SK-N-SH (cell line): ENCODE data around the gene B3GNT5. TPM values are rescaled to one million over a fixed set of nuclear protein-coding genes. Genes with fewer than 3 reads are reported as not detected.

Experiments used
- CTCF ChIA-PET: fragments of 300-600, 350-600 bp; formaldehyde crosslinking; extraction: SDS; loops from one replicate; lab custom pipeline; 2021; lab: Yijun Ruan, JAX
- POLR2A ChIA-PET: fragments of 350-600 bp; sonication (Branson Sonifier 250); formaldehyde crosslinking; extraction: SDS; loops from one replicate; lab custom pipeline; 2020; ENCODE audit warnings: antibody characterized with exemption, inconsistent platforms; lab: Yijun Ruan, JAX
- DNase-seq: peaks from one replicate; pipeline ENCODE4 v3.0.0; 2012
- H2AFZ ChIP-seq: fragments of 200-600 bp; sonication (generic); 2 replicates; pipeline ENCODE4 v1.8.1; 2016; ENCODE audit warnings: antibody characterized with exemption, mild to moderate bottlenecking, low read depth
- H3F3A ChIP-seq: fragments of 200-600 bp; sonication (generic); replicated peaks from 2 replicates; pipeline ENCODE3; 2016; ENCODE audit warnings: antibody characterized with exemption, mild to moderate bottlenecking; ENCODE audit not compliant: insufficient read depth
- H3K27ac ChIP-seq, 2 experiments: fragments of 200-500 bp in 1 of 2; fragments of 200-600 bp in 1 of 2; sonication (Bioruptor generic) in 1 of 2; sonication (generic), shearing (Covaris generic) in 1 of 2; 2 replicates each; pipeline versions ENCODE4 v1.5.1 to v1.6.1; 2014 to 2016; ENCODE audit warnings: low read depth in 2 of 2, inconsistent platforms in 1 of 2, low read length in 1 of 2, mild to moderate bottlenecking in 1 of 2, mixed read lengths in 1 of 2
- H3K27me3 ChIP-seq: fragments of 200-600 bp; sonication (generic), shearing (Covaris generic); 2 replicates; pipeline ENCODE4 v1.6.1; 2016; ENCODE audit warnings: mixed run types; ENCODE audit not compliant: insufficient read depth
- H3K36me3 ChIP-seq, 2 experiments: fragments of 200-500 bp in 1 of 2; fragments of 200-600 bp in 1 of 2; sonication (Bioruptor generic) in 1 of 2; sonication (generic) in 1 of 2; replicated peaks in 1 of 2; 2 replicates each; pipeline versions ENCODE3 to v1.5.1; 2014 to 2016; ENCODE audit warnings: low read length in 1 of 2, mild to moderate bottlenecking in 1 of 2; ENCODE audit not compliant: insufficient read depth in 2 of 2, control insufficient read depth in 1 of 2
- H3K4me1 ChIP-seq, 2 experiments: fragments of 200-500 bp in 1 of 2; fragments of 200-600 bp in 1 of 2; sonication (Bioruptor generic) in 1 of 2; sonication (generic), shearing (Covaris generic) in 1 of 2; 2 replicates each; pipeline versions ENCODE4 v1.5.1 to v1.6.1; 2014 to 2016; ENCODE audit warnings: low read depth in 1 of 2, low read length in 1 of 2, mixed run types in 1 of 2; ENCODE audit not compliant: insufficient read depth in 2 of 2, control insufficient read depth in 1 of 2
- H3K4me2 ChIP-seq: fragments of 200-600 bp; sonication (generic), shearing (Covaris generic); 2 replicates; pipeline ENCODE4 v1.6.1; 2017; ENCODE audit warnings: mixed run types
- H3K4me3 ChIP-seq, 2 experiments: fragments of 200-500 bp in 1 of 2; fragments of 200-600 bp in 1 of 2; sonication (Bioruptor generic) in 1 of 2; sonication (generic), shearing (Covaris generic) in 1 of 2; 2 replicates each; pipeline versions ENCODE4 v1.5.1 to v1.8.1; 2014 to 2016; ENCODE audit warnings: low read depth in 2 of 2, inconsistent platforms in 1 of 2, low read length in 1 of 2, mild to moderate bottlenecking in 1 of 2, mixed read lengths in 1 of 2, moderate library complexity in 1 of 2
- H3K79me2 ChIP-seq: fragments of 200-600 bp; sonication (generic); 2 replicates; pipeline ENCODE4 v1.8.1; 2017; ENCODE audit warnings: mild to moderate bottlenecking; ENCODE audit not compliant: insufficient read depth
- H3K9ac ChIP-seq: fragments of 200-600 bp; sonication (generic); 2 replicates; pipeline ENCODE4 v1.6.1; 2017; ENCODE audit warnings: mixed run types
- H3K9me2 ChIP-seq: fragments of 200-600 bp; sonication (generic); 2 replicates; pipeline ENCODE4 v1.6.1; 2017; ENCODE audit warnings: mixed run types
- H3K9me3 ChIP-seq: fragments of 200-600 bp; sonication (generic); 2 replicates; pipeline ENCODE4 v1.6.1; 2017; ENCODE audit warnings: mixed run types, mild to moderate bottlenecking, moderate library complexity
- H4K20me1 ChIP-seq: fragments of 200-600 bp; sonication (generic); 2 replicates; pipeline ENCODE4 v1.6.1; 2017; ENCODE audit warnings: mild to moderate bottlenecking, mixed run types; ENCODE audit not compliant: insufficient read depth
- CHD2 ChIP-seq: fragments of 150-350 bp; IDR thresholded peaks from 2 replicates; pipeline ENCODE4 v1.6.1; 2018; ENCODE audit warnings: low read length; ENCODE audit not compliant: partially characterized antibody
- EP300 ChIP-seq, 2 experiments: IDR thresholded peaks; 2 replicates each; pipeline versions ENCODE4 v1.4.0 to v1.6.1; 2012; ENCODE audit warnings: borderline replicate concordance in 1 of 2, low read depth in 1 of 2, low read length in 1 of 2
- EZH2phosphoT487 ChIP-seq: fragments of 200-600 bp; sonication (generic); IDR thresholded peaks from 2 replicates; pipeline ENCODE4 v1.6.1; 2017; ENCODE audit warnings: low read depth, mixed run types, mild to moderate bottlenecking, antibody characterized with exemption, moderate library complexity, borderline replicate concordance
- FOXJ3 ChIP-seq: sonication (generic); formaldehyde crosslinking; IDR thresholded peaks from 2 replicates; pipeline ENCODE4 v1.5.1; 2020; ENCODE audit warnings: mild to moderate bottlenecking, missing genetic modification reagents
- GATA2 ChIP-seq: sonication (generic); formaldehyde crosslinking; IDR thresholded peaks from 2 replicates; pipeline ENCODE4 v1.5.0; 2020; ENCODE audit warnings: mild to moderate bottlenecking, missing genetic modification reagents
- MXI1 ChIP-seq: IDR thresholded peaks from 2 replicates; pipeline ENCODE4 v1.6.1; 2012; ENCODE audit warnings: mild to moderate bottlenecking, low read depth, low read length, improper control_type of control experiment
- POLR2AphosphoS5 ChIP-seq: IDR thresholded peaks from 2 replicates; pipeline ENCODE4 v1.6.1; 2012; ENCODE audit warnings: low read depth, low read length
- RFX5 ChIP-seq: IDR thresholded peaks from 2 replicates; pipeline ENCODE4 v1.6.1; 2012; ENCODE audit warnings: mild to moderate bottlenecking, improper control_type of control experiment, low read length
- TCF12 ChIP-seq: IDR thresholded peaks from 2 replicates; pipeline ENCODE4 v1.4.0; 2012
- YY1 ChIP-seq: IDR thresholded peaks from 2 replicates; pipeline ENCODE4 v1.4.0; 2012; ENCODE audit warnings: low read depth, mild to moderate bottlenecking
- WGBS: methylation state at CpG from one replicate; pipeline ENCODE4 v1.1.6; 2017; ENCODE audit warnings: low lambda C conversion rate; 5-methylcytosine and 5-hydroxymethylcytosine counted together
- polyA plus RNA-seq, 3 experiments: library from polyadenylated mRNA; depleted of rRNA; stranded (reverse); fragments of >200 nt; gene quantifications; 2 replicates each; pipeline ENCODE4 v1.2.3, GENCODE V29; 2012
- TF ChIP-seq, protein P1 (sequence below): IDR thresholded peaks from 2 replicates; pipeline ENCODE4 v1.4.0; 2012; ENCODE audit warnings: low read depth, borderline replicate concordance
- TF ChIP-seq, protein P2 (sequence below): fragments of 150-350 bp; IDR thresholded peaks from 2 replicates; pipeline ENCODE4 v1.6.1; 2016; ENCODE audit warnings: mild to moderate bottlenecking, low read depth, low read length
- TF ChIP-seq, protein P3 (sequence below): IDR thresholded peaks from 2 replicates; pipeline ENCODE4 v1.6.1; 2012; ENCODE audit warnings: mild to moderate bottlenecking, low read depth, low read length, moderate library complexity

Gene B3GNT5
- polyA plus RNA-seq, 1 of the 3 experiments (the other 2 are of a cell fraction) = 4.7 TPM

DNA sequence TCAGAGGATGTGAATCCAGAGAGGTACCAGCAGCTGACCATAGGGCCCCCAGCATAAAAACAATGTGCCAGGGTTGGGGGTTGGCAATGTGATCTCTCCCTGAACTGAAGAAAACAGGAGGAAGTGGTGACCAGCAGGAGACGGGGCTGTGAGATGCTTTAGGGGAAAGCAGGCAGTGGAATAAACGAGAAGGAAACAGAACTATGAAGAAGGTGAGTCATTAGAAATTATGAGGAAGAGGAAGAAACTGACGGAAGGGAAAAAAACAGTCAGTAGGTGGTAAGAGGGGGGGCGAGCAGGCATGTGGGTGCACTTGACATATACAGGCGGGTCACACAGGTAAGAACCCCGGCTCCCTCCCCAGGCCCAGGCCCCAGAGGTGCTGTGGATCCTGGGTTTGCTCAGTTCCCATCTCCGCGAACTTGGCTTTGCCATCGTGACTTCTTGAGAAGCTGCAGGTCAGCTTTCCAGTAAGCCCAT is 42.2 kb upstream of the B3GNT5 start:
- no peak overlapping the region for H3K9ac ChIP-seq
- no peaks in the 10 kb centered on the region for H3K36me3 ChIP-seq
- H3K79me2 ChIP-seq = no peaks in the 10 kb centered on the region
- no peaks in the 10 kb centered on the region for H3F3A ChIP-seq
- H3K4me1 ChIP-seq = no peaks in the 10 kb centered on the region
- CTCF ChIA-PET = interaction anchor here (1.3 kb wide), 1 partner anchor 26 kb away, joined by 4 read pairs; no protein-coding TSS in a partner anchor
- no peaks in the 10 kb centered on the region for H3K9me3 ChIP-seq
- no peaks in the 10 kb centered on the region for H3K9me2 ChIP-seq
- H3K27me3 ChIP-seq = no peaks in the 10 kb centered on the region
- POLR2A ChIA-PET = no interaction called here
- 63% methylated on average over 9 of the region's 9 CpGs for WGBS
- TF ChIP-seq GATA2 (CRISPR knock-in tag) (no peak), FOXJ3 (CRISPR knock-in tag) (no peak), MXI1 (no peak), CHD2 (no peak), YY1 (no peak), EP300 (IDR thresholded peaks at IDR 0.05; ENCODE audit: borderline replicate concordance in 1 of 2, low read depth in 1 of 2, low read length in 1 of 2) (no peak), TCF12 (no peak), EZH2phosphoT487 (no peak), RFX5 (no peak), POLR2AphosphoS5 (no peak)
- TF ChIP-seq, protein P1, sequence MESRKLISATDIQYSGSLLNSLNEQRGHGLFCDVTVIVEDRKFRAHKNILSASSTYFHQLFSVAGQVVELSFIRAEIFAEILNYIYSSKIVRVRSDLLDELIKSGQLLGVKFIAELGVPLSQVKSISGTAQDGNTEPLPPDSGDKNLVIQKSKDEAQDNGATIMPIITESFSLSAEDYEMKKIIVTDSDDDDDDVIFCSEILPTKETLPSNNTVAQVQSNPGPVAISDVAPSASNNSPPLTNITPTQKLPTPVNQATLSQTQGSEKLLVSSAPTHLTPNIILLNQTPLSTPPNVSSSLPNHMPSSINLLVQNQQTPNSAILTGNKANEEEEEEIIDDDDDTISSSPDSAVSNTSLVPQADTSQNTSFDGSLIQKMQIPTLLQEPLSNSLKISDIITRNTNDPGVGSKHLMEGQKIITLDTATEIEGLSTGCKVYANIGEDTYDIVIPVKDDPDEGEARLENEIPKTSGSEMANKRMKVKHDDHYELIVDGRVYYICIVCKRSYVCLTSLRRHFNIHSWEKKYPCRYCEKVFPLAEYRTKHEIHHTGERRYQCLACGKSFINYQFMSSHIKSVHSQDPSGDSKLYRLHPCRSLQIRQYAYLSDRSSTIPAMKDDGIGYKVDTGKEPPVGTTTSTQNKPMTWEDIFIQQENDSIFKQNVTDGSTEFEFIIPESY = no peak
- TF ChIP-seq, protein P2, sequence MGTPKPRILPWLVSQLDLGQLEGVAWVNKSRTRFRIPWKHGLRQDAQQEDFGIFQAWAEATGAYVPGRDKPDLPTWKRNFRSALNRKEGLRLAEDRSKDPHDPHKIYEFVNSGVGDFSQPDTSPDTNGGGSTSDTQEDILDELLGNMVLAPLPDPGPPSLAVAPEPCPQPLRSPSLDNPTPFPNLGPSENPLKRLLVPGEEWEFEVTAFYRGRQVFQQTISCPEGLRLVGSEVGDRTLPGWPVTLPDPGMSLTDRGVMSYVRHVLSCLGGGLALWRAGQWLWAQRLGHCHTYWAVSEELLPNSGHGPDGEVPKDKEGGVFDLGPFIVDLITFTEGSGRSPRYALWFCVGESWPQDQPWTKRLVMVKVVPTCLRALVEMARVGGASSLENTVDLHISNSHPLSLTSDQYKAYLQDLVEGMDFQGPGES = no peak
- TF ChIP-seq, protein P3, sequence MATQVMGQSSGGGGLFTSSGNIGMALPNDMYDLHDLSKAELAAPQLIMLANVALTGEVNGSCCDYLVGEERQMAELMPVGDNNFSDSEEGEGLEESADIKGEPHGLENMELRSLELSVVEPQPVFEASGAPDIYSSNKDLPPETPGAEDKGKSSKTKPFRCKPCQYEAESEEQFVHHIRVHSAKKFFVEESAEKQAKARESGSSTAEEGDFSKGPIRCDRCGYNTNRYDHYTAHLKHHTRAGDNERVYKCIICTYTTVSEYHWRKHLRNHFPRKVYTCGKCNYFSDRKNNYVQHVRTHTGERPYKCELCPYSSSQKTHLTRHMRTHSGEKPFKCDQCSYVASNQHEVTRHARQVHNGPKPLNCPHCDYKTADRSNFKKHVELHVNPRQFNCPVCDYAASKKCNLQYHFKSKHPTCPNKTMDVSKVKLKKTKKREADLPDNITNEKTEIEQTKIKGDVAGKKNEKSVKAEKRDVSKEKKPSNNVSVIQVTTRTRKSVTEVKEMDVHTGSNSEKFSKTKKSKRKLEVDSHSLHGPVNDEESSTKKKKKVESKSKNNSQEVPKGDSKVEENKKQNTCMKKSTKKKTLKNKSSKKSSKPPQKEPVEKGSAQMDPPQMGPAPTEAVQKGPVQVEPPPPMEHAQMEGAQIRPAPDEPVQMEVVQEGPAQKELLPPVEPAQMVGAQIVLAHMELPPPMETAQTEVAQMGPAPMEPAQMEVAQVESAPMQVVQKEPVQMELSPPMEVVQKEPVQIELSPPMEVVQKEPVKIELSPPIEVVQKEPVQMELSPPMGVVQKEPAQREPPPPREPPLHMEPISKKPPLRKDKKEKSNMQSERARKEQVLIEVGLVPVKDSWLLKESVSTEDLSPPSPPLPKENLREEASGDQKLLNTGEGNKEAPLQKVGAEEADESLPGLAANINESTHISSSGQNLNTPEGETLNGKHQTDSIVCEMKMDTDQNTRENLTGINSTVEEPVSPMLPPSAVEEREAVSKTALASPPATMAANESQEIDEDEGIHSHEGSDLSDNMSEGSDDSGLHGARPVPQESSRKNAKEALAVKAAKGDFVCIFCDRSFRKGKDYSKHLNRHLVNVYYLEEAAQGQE = no peak
- no peak overlapping the region for H2AFZ ChIP-seq
- no peak overlapping the region for H3K4me3 ChIP-seq
- H4K20me1 ChIP-seq = no peaks in the 10 kb centered on the region
- no peak for DNase-seq
- no peak overlapping the region for H3K27ac ChIP-seq
- no peak overlapping the region for H3K4me2 ChIP-seq
